Keratinocyte (primary cell): ENCODE results near the gene EMILIN1.

Experiments
- EZH2 ChIP-seq: IDR thresholded peaks from one replicate; pipeline ENCODE4 v1.6.1; 2012; ENCODE audit warnings: inconsistent platforms, mild to moderate bottlenecking, low read length, moderate library complexity
- TF ChIP-seq, protein P1 (sequence below), 3 experiments: IDR thresholded peaks in 1 of 3; conservative IDR thresholded peaks in 1 of 3; optimal IDR thresholded peaks in 1 of 3; 2 replicates in 2 of 3; 3 replicates in 1 of 3; pipeline versions ENCODE3 to v1.5.1; 2011; ENCODE audit warnings: low read length in 3 of 3, mild to moderate bottlenecking in 3 of 3, moderate library complexity in 2 of 3, control low read depth in 1 of 3, inconsistent platforms in 1 of 3; ENCODE audit not compliant: insufficient read depth in 2 of 3; ENCODE audit errors: extremely low read depth in 1 of 3

DNA sequence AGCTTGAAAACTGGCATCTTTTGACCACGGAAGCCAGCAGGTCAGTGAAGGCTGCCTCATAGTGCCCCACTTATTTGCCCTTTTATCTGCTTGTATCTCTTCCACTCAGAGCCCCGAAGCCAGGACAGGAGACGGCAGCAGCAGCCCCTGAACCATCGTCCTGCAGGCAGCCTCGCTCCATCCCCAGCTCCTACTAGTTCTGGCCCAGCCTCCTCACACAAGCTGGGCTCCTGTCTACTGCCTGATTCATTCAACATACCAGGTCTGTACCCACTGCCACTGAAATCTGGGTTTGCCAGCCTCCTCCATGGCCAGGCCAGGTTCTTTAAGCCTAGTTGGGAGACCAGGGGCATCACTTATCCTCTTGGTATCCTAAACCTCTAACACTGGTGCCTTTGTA, 11.0 kb upstream of the EMILIN1 start:
- TF ChIP-seq, protein P1, sequence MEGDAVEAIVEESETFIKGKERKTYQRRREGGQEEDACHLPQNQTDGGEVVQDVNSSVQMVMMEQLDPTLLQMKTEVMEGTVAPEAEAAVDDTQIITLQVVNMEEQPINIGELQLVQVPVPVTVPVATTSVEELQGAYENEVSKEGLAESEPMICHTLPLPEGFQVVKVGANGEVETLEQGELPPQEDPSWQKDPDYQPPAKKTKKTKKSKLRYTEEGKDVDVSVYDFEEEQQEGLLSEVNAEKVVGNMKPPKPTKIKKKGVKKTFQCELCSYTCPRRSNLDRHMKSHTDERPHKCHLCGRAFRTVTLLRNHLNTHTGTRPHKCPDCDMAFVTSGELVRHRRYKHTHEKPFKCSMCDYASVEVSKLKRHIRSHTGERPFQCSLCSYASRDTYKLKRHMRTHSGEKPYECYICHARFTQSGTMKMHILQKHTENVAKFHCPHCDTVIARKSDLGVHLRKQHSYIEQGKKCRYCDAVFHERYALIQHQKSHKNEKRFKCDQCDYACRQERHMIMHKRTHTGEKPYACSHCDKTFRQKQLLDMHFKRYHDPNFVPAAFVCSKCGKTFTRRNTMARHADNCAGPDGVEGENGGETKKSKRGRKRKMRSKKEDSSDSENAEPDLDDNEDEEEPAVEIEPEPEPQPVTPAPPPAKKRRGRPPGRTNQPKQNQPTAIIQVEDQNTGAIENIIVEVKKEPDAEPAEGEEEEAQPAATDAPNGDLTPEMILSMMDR (optimal IDR thresholded peaks at IDR 0.05 in 1 of 3, IDR thresholded peaks at IDR 0.05 in 1 of 3, conservative IDR thresholded peaks at IDR 0.05 in 1 of 3; ENCODE audit: extremely low read depth in 1 of 3, insufficient read depth in 2 of 3, low read length in 3 of 3): no peak
- TF ChIP-seq EZH2: no peak
